Left lung (tissue), 10 donors: ENCODE measurements around the gene UBR2. TPM values are rescaled to one million over a fixed set of nuclear protein-coding genes. Genes with fewer than 3 reads are reported as not detected.

Source experiments
- ATAC-seq: fragments of 200-7000 bp; cut with Tn5 transposase; one replicate; pipeline ENCODE4 v1.9.1; 2020; ENCODE audit warnings: moderate library complexity
- DNase-seq, 4 donors: peaks; one replicate each; pipeline ENCODE4 v3.0.0-alpha.2; 2013 to 2020
- H3K27ac ChIP-seq, 2 donors: fragments of 200-600 bp; sonication (generic) in 1 of 2; one replicate each; pipeline versions ENCODE4 v1.5.0 to v1.8.0; 2020 to 2021
- H3K27me3 ChIP-seq, 2 donors: fragments of 200-600 bp; sonication (generic) in 1 of 2; one replicate each; pipeline versions ENCODE4 v1.5.0 to v1.8.0; 2020 to 2021
- H3K36me3 ChIP-seq, 2 donors: fragments of 200-600 bp; sonication (generic) in 1 of 2; one replicate each; pipeline versions ENCODE4 v1.5.0 to v1.8.0; 2020 to 2021
- H3K4me1 ChIP-seq, 2 donors: fragments of 200-600 bp; one replicate each; pipeline ENCODE4 v1.8.0; 2021
- H3K4me3 ChIP-seq, 2 donors: fragments of 200-600 bp; sonication (generic) in 1 of 2; one replicate each; pipeline versions ENCODE4 v1.5.0 to v1.8.0; 2020 to 2021; ENCODE audit warnings: mild to moderate bottlenecking in 1 of 2
- H3K9me3 ChIP-seq, 2 donors: fragments of 200-600 bp; sonication (generic) in 1 of 2; one replicate each; pipeline versions ENCODE4 v1.5.0 to v1.8.0; 2020 to 2021
- intact Hi-C, 2 donors: fragments of 100-400 bp; cut with DNase I; formaldehyde crosslinking; loops; one replicate each; pipeline versions ENCODE4 v1.11.2 to v1.14.2; 2022
- polyA plus RNA-seq, 6 donors: library from polyadenylated mRNA; unstranded; fragments of 120-200 nt; gene quantifications; one replicate each; pipeline ENCODE4 v1.2.1, GENCODE V29; 2013; ENCODE audit not compliant: insufficient read length in 6 of 6
- total RNA-seq, 2 donors: library from RNA; stranded (reverse); fragmentation: NEBNext Ultra II Directional; extraction: Animal tissue kit (Norgen Biotek cat#: 25700); gene quantifications; one replicate each; pipeline ENCODE4 v1.2.1, GENCODE V29; 2021
- TF ChIP-seq, protein P1 (sequence below), 2 donors: fragments of 200-600 bp; sonication (generic) in 1 of 2; IDR thresholded peaks; one replicate each; pipeline versions ENCODE4 v1.5.0 to v1.8.0; 2021; ENCODE audit warnings: antibody characterized with exemption in 2 of 2
- donor health status: DM: no; HTN: yes; CAD: no.
- donor health status: DM: no; HTN: no; CAD: no.

The UBR2 gene
- total and polyA plus RNA-seq, 8 donors = 27.9 to 34.6 (median 29.3) TPM

DNA sequence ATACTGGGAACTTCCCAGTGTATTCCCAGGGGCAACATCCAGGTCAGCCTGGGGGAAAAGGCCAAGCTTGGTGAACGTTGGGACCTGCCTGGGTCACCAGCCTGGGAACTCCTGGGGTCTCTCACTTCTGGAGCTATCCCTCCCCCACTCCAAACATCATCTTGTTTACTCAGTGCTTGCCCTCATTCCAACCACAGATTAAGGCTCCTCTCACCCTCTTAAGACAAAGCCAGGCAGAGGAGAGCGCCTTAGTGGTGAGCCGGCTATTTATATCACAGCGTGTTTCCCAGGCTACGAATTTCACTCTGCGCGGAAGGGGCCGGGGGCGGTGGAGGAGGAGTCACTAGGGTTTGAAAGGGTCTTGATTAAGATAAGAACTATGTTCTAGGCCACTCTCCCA, 146.5 kb downstream of the UBR2 start:
- Histone ChIP-seq H3K9me3 (peaks cover 0 to 7% of the 10 kb centered on the region in 2 donors), H3K4me3 (no peak overlapping the region), H3K27me3 (no peaks in the 10 kb centered on the region), H3K4me1 (no peaks in the 10 kb centered on the region), H3K36me3 (no peaks in the 10 kb centered on the region), H3K27ac (no peak overlapping the region)
- intact Hi-C loops = no loop called here
- TF ChIP-seq, protein P1, sequence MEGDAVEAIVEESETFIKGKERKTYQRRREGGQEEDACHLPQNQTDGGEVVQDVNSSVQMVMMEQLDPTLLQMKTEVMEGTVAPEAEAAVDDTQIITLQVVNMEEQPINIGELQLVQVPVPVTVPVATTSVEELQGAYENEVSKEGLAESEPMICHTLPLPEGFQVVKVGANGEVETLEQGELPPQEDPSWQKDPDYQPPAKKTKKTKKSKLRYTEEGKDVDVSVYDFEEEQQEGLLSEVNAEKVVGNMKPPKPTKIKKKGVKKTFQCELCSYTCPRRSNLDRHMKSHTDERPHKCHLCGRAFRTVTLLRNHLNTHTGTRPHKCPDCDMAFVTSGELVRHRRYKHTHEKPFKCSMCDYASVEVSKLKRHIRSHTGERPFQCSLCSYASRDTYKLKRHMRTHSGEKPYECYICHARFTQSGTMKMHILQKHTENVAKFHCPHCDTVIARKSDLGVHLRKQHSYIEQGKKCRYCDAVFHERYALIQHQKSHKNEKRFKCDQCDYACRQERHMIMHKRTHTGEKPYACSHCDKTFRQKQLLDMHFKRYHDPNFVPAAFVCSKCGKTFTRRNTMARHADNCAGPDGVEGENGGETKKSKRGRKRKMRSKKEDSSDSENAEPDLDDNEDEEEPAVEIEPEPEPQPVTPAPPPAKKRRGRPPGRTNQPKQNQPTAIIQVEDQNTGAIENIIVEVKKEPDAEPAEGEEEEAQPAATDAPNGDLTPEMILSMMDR (IDR thresholded peaks at IDR 0.05) = no peak
- ATAC-seq = peak; percentile 93
- DNase-seq = peak in 1 of 4 donors; percentile 62

DNA sequence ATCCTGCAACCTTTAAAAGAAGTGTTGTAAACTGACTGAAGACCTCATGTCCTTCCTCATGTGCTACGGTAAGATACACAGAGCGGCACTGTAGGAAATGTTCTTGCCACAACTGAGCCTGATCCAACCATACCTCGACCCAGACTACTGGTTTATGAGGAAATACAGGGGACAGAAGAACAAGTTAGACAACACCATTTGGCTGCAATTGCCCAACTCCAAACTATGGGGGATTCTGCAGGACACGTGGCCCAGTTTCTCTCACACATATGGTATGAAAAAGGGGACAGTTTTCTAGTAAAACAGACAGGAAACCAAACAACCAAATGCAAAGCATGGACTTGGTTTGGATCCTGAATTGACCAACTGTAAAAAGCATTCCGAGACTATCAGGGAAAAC, 148.1 kb downstream of the UBR2 start:
- no peak overlapping the region for H3K27ac ChIP-seq
- H3K4me1 ChIP-seq = no peaks in the 10 kb centered on the region
- intact Hi-C loops = no loop called here
- no peak for ATAC-seq
- TF ChIP-seq, protein P1 (IDR thresholded peaks at IDR 0.05) = no peak
- DNase-seq = no peak
- H3K4me3 ChIP-seq = no peak overlapping the region
- no peaks in the 10 kb centered on the region for H3K36me3 ChIP-seq
- no peaks in the 10 kb centered on the region for H3K27me3 ChIP-seq
- peaks cover 0 to 7% of the 10 kb centered on the region in 2 donors for H3K9me3 ChIP-seq

DNA sequence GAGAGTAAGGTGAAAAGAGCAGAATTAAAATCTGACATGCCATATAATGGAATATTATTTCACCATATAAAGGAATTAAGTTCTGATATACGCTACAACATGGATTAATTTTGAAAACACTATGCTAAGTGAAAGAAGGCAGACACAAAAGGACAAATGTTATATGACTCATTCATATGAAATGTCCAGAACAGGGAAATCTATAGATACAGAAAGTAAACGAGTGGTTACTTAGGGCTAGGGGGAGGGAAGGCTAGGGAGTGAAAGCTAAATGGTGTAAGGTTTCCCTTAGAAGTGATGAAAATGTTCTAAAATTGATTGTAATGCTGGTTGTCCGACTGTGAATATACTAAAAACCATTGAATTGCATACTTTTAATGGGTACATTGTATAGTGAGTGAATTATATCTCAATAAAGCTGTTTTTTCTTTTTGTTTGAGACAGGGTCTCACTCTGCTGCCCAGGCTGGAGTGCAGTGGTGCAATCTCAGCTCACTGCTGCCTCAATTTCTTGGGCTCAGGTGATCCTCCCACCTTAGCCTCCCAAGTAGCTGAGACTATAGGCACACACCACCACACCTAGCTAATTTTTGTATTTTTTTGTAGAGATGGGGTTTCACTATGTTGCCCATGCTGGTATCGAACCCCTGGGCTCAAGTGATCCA, 150.4 kb downstream of the UBR2 start:
- no peaks in the 10 kb centered on the region for H3K27me3 ChIP-seq

DNA sequence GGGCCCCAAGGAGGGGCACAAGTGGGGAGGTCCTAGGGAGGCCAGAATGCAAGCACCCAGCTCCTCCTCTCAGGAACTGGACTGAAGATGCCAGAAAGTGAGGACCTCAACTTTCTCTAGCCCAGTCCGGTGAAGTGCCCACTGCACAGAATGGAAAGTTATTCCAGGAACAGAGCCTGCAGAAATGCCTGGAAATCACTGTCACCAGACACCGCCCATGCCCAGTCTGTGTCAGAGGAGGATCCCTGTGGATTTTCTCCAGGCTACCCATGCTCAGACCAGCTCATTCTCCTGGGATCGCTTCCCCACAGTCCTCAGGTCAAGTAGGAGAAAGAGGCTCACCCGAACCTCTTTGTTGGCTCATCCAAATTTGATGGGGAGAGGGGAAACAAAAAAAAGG, 152.0 kb downstream of the UBR2 start:
- no peak for ATAC-seq
- intact Hi-C loops = no loop called here
- peak in 1 of 4 donors; percentile 18 for DNase-seq

More for the DNA sequence above, 150.4 kb downstream of the UBR2 start:
- intact Hi-C loops = no loop called here
- TF ChIP-seq, protein P1 (IDR thresholded peaks at IDR 0.05) = no peak
- no peak for DNase-seq
- Histone ChIP-seq H3K27ac (no peak overlapping the region), H3K4me3 (no peak overlapping the region), H3K36me3 (no peaks in the 10 kb centered on the region), H3K4me1 (no peaks in the 10 kb centered on the region), H3K9me3 (peaks cover 0 to 7% of the 10 kb centered on the region in 2 donors)
- ATAC-seq = no peak

DNA sequence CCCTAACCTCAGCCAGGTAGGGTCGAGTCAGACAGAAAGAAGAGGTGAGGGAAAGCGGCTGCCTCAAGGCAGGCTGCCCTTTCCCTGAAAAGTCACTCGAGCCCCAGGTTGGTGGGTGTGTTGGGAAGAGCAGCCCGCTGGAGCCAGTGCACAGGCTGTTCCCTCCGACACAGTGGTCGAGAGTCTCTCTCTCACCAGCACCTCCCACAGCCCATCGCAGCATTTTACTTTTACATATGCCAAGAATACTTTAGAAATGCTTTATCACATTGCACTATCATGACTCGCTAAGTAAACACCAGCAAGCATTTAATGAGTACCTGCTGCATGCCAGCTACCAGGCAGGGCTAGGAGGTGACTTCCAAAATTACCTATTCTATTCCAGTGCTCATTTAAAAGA, 156.9 kb downstream of the UBR2 start:
- intact Hi-C loops = loop anchor here in 1 of 2 donors (10.0 kb wide), 1 partner anchor 56 kb away; no protein-coding TSS in a partner anchor
- peak; percentile 87 for ATAC-seq

More for the DNA sequence above, 152.0 kb downstream of the UBR2 start:
- TF ChIP-seq, protein P1 (IDR thresholded peaks at IDR 0.05) = no peak
- Histone ChIP-seq H3K4me1 (no peaks in the 10 kb centered on the region), H3K36me3 (no peaks in the 10 kb centered on the region), H3K9me3 (peaks cover 0 to 7% of the 10 kb centered on the region in 2 donors), H3K4me3 (no peak overlapping the region), H3K27me3 (no peaks in the 10 kb centered on the region), H3K27ac (no peak overlapping the region)

More for the DNA sequence above, 156.9 kb downstream of the UBR2 start:
- peak in 2 of 4 donors; percentile 32 to 39 for DNase-seq
- H3K27ac ChIP-seq = no peak overlapping the region
- H3K36me3 ChIP-seq = no peaks in the 10 kb centered on the region
- no peaks in the 10 kb centered on the region for H3K27me3 ChIP-seq
- H3K4me3 ChIP-seq = no peak overlapping the region
- peaks cover 0 to under 1% of the 10 kb centered on the region in 2 donors for H3K4me1 ChIP-seq
- TF ChIP-seq, protein P1 (IDR thresholded peaks at IDR 0.05) = no peak
- H3K9me3 ChIP-seq = no peaks in the 10 kb centered on the region
